HG02885 (cell line): ENCODE measurements around the gene CUBN.
A peak's percentile ranks its signal among the peaks of the same experiment; 100 is the strongest.

Experiments used
- ATAC-seq: cut with Tn5 transposase; IDR thresholded peaks from one replicate; pipeline ENCODE4 v1.9.1; 2021; ENCODE audit warnings: mild to moderate bottlenecking; ENCODE audit not compliant: unreplicated experiment, poor library complexity

CUBN gene

GRCh38 chr10:16814012-16814411 is 315.6 kb downstream of the CUBN start:
- ATAC-seq: no peak

GRCh38 chr10:16812676-16813075 is 316.9 kb downstream of the CUBN start:
- no peak for ATAC-seq

- ATAC-seq: no peak
Observed at GRCh38 chr10:16811765-16812164, 317.8 kb downstream of the CUBN start.

GRCh38 chr10:16811292-16811691 is 318.3 kb downstream of the CUBN start:
- ATAC-seq: no peak

GRCh38 chr10:16809074-16809718 is 320.4 kb downstream of the CUBN start:
- ATAC-seq: peak; percentile 94

- no peak for ATAC-seq
Observed at GRCh38 chr10:16804123-16804522, 325.5 kb downstream of the CUBN start.

GRCh38 chr10:16803464-16803863 is 326.1 kb downstream of the CUBN start:
- no peak for ATAC-seq

GRCh38 chr10:16799621-16800020 is 330.0 kb downstream of the CUBN start:
- ATAC-seq: peak; percentile 92

GRCh38 chr10:16798571-16798970 is 331.0 kb downstream of the CUBN start:
- no peak for ATAC-seq

GRCh38 chr10:16795410-16796073 is 334.1 kb downstream of the CUBN start:
- ATAC-seq: no peak

GRCh38 chr10:16794005-16794404 is 335.6 kb downstream of the CUBN start:
- no peak for ATAC-seq

- ATAC-seq: no peak
Observed at GRCh38 chr10:16792675-16793074, 336.9 kb downstream of the CUBN start.

- ATAC-seq: no peak
Observed at GRCh38 chr10:16789765-16790164, 339.8 kb downstream of the CUBN start.

- no peak for ATAC-seq
Observed at GRCh38 chr10:16789261-16789660, 340.4 kb downstream of the CUBN start.

- ATAC-seq: no peak
Observed at GRCh38 chr10:16788778-16789177, 340.8 kb downstream of the CUBN start.

- ATAC-seq: peak; percentile 60
Observed at GRCh38 chr10:16788125-16788524, 341.5 kb downstream of the CUBN start.

GRCh38 chr10:16787361-16787791 is 342.2 kb downstream of the CUBN start:
- ATAC-seq: peak; percentile 89

- no peak for ATAC-seq
Observed at GRCh38 chr10:16780338-16780880, 349.2 kb downstream of the CUBN start.

GRCh38 chr10:16779384-16779915 is 350.2 kb downstream of the CUBN start:
- peak; percentile 93 for ATAC-seq

GRCh38 chr10:16777473-16778370 is 351.9 kb downstream of the CUBN start:
- ATAC-seq: peak; percentile 43
